GM23338 (cell line): ENCODE measurements around the gene BGLAP. TPM values are rescaled to one million over a fixed set of nuclear protein-coding genes. Genes with fewer than 3 reads are reported as not detected.

Experiments used
- ATAC-seq: fragments of 200-7000 bp; cut with Tn5 transposase; 3 replicates; pipeline ENCODE4 v1.9.1; 2020
- DNase-seq: peaks from one replicate; pipeline ENCODE4 v3.0.0-alpha.2; 2015; ENCODE audit warnings: low spot score
- H2AFZ ChIP-seq: fragments of 200-600 bp; sonication (generic); 2 replicates; pipeline ENCODE4 v1.8.0; 2016; ENCODE audit warnings: antibody characterized with exemption, mild to moderate bottlenecking, moderate library complexity
- H3F3A ChIP-seq: fragments of 200-600 bp; sonication (generic); replicated peaks from 2 replicates; pipeline ENCODE4 v1.8.0; 2017; ENCODE audit warnings: antibody characterized with exemption, mixed run types, low read depth
- H3K27ac ChIP-seq: fragments of 200-600 bp; sonication (generic); 2 replicates; pipeline ENCODE4 v1.6.1; 2016; ENCODE audit warnings: low read depth
- H3K27me3 ChIP-seq: fragments of 200-600 bp; sonication (generic); 2 replicates; pipeline ENCODE4 v1.8.0; 2016; ENCODE audit warnings: mild to moderate bottlenecking, mixed run types, moderate library complexity; ENCODE audit not compliant: insufficient read depth
- H3K36me3 ChIP-seq: fragments of 200-600 bp; sonication (generic); 2 replicates; pipeline ENCODE4 v1.8.0; 2016; ENCODE audit warnings: mild to moderate bottlenecking; ENCODE audit not compliant: insufficient read depth
- H3K4me1 ChIP-seq: fragments of 200-600 bp; sonication (generic); 2 replicates; pipeline ENCODE4 v1.8.0; 2016; ENCODE audit warnings: mild to moderate bottlenecking, moderate library complexity; ENCODE audit not compliant: insufficient read depth
- H3K4me2 ChIP-seq: fragments of 200-600 bp; sonication (generic); 2 replicates; pipeline ENCODE4 v1.7.1; 2017; ENCODE audit warnings: mixed run types
- H3K4me3 ChIP-seq: fragments of 200-600 bp; sonication (generic); 2 replicates; pipeline ENCODE4 v1.6.1; 2016; ENCODE audit warnings: mixed run types
- H3K79me2 ChIP-seq: fragments of 200-600 bp; sonication (generic); replicated peaks from 2 replicates; pipeline ENCODE4 v1.8.0; 2017; ENCODE audit warnings: mild to moderate bottlenecking; ENCODE audit not compliant: insufficient read depth
- H3K9me2 ChIP-seq: fragments of 200-600 bp; sonication (generic); 2 replicates; pipeline ENCODE4 v1.8.0; 2017; ENCODE audit not compliant: insufficient read depth
- H4K20me1 ChIP-seq: fragments of 200-600 bp; sonication (generic); replicated peaks from 2 replicates; pipeline ENCODE4 v1.8.0; 2017; ENCODE audit warnings: mild to moderate bottlenecking; ENCODE audit not compliant: insufficient read depth
- H3K27ac Mint-ChIP-seq: 2 replicates; pipeline ENCODE4 v1.8.0; 2020; ENCODE audit warnings: inconsistent platforms, mild to moderate bottlenecking, moderate library complexity, mixed read lengths
- H3K27me3 Mint-ChIP-seq: 3 replicates; pipeline ENCODE4 v1.8.0; 2022; ENCODE audit warnings: low read depth, mild to moderate bottlenecking, moderate library complexity, mixed read lengths, inconsistent platforms; ENCODE audit not compliant: insufficient read depth, poor library complexity
- H3K36me3 Mint-ChIP-seq: 3 replicates; pipeline ENCODE4 v1.8.0; 2021; ENCODE audit warnings: low read depth, mild to moderate bottlenecking, inconsistent platforms, moderate library complexity, mixed read lengths
- H3K4me1 Mint-ChIP-seq: 3 replicates; pipeline ENCODE4 v1.8.0; 2020; ENCODE audit warnings: mild to moderate bottlenecking, inconsistent platforms, mixed read lengths
- H3K4me3 Mint-ChIP-seq: 3 replicates; pipeline ENCODE4 v1.8.0; 2021; ENCODE audit warnings: moderate library complexity, mild to moderate bottlenecking, inconsistent platforms, mixed read lengths
- H3K9me3 Mint-ChIP-seq: 3 replicates; pipeline ENCODE4 v1.8.0; 2020; ENCODE audit warnings: moderate library complexity, mild to moderate bottlenecking, inconsistent platforms, mixed read lengths
- CTCF ChIP-seq, 2 experiments: fragments of 200-600 bp in 1 of 2; sonication (generic) in 1 of 2; conservative IDR thresholded peaks; 2 replicates each; pipeline versions ENCODE4 v1.5.1 to v1.6.1; 2016 to 2017; ENCODE audit warnings: antibody characterized with exemption in 2 of 2, low read depth in 2 of 2, mild to moderate bottlenecking in 2 of 2, moderate library complexity in 1 of 2
- EZH2 ChIP-seq: fragments of 200-600 bp; sonication (generic); IDR thresholded peaks from one replicate; pipeline ENCODE4 v1.8.0; 2017; ENCODE audit warnings: antibody characterized with exemption, mild to moderate bottlenecking, low read depth; ENCODE audit not compliant: unreplicated experiment
- JUNB ChIP-seq: IDR thresholded peaks from one replicate; pipeline ENCODE4 v1.6.1; 2016; ENCODE audit warnings: antibody characterized with exemption; ENCODE audit not compliant: unreplicated experiment
- POLR2AphosphoS5 ChIP-seq: IDR thresholded peaks from 2 replicates; pipeline ENCODE4 v1.6.1; 2016; ENCODE audit warnings: antibody characterized with exemption, low read depth
- ZNF331 ChIP-seq: fragments of 250-450 bp; sonication (Bioruptor Pico); IDR thresholded peaks from 2 replicates; pipeline ENCODE4 v1.5.0; 2020; ENCODE audit warnings: low read depth, mild to moderate bottlenecking, moderate library complexity
- ZNF462 ChIP-seq: fragments of 250-450 bp; sonication (Bioruptor Pico); IDR thresholded peaks from 2 replicates; pipeline ENCODE4 v1.5.0; 2020; ENCODE audit warnings: mild to moderate bottlenecking, moderate library complexity
- polyA plus RNA-seq: library from polyadenylated mRNA; unstranded; fragments of >200 nt; fragmentation: Nextera tagmentation; extraction: Ambion mirVana; gene quantifications from 2 replicates; pipeline ENCODE4 v1.2.1, GENCODE V29; 2016
- total RNA-seq: library from RNA; depleted of rRNA; stranded (reverse); fragments of >200 nt; shearing (Covaris generic); gene quantifications from 2 replicates; pipeline ENCODE4 v1.2.3, GENCODE V29; 2014
- TF ChIP-seq, protein P1 (sequence below): IDR thresholded peaks from one replicate; pipeline ENCODE4 v1.6.1; 2018; ENCODE audit warnings: antibody characterized with exemption; ENCODE audit not compliant: unreplicated experiment

BGLAP gene
- total and polyA plus RNA-seq, 2 experiments from 2014 or later = 0.36 to 0.42 TPM

- no peak within 1 kb of the TSS for H3K4me3 Mint-ChIP-seq
- Histone ChIP-seq H3K4me1 (peaks cover 33% of the 10 kb centered on the region), H3K79me2 (no peaks in the 10 kb centered on the region), H3K4me2 (peak within 1 kb of the TSS; percentile 43; the same call in 1 of the 2 replicates), H3K27ac (peak within 1 kb of the TSS; percentile 63; the same call in 1 of the 2 replicates), H3F3A (peaks cover 13% of the 10 kb centered on the region), H3K4me3 (no peak within 1 kb of the TSS), H3K9me2 (no peaks in the 10 kb centered on the region), H2AFZ (no peak within 1 kb of the TSS), H4K20me1 (no peaks in the 10 kb centered on the region), H3K36me3 (peaks cover 9% of the 10 kb centered on the region), H3K27me3 (no peaks in the 10 kb centered on the region)
- H3K27me3 Mint-ChIP-seq = peaks cover 24% of the 10 kb centered on the region
- H3K27ac Mint-ChIP-seq = 0 out of 2 replicates have a peak within 1 kb of the TSS, but pooled peaks have one; percentile 3
- peak; percentile 26 for ATAC-seq
- H3K4me1 Mint-ChIP-seq = peaks cover 34% of the 10 kb centered on the region
- peak; percentile 63 for DNase-seq
- H3K9me3 Mint-ChIP-seq = no peaks in the 10 kb centered on the region
- H3K36me3 Mint-ChIP-seq = peaks cover 34% of the 10 kb centered on the region
- 0 out of 4 replicates have a peak, but pooled peaks of 1 of the 2 experiments have one; percentile 0 for TF ChIP-seq CTCF (conservative IDR thresholded peaks at IDR 0.05; ENCODE audit: low read depth in 2 of 2)
- TF ChIP-seq, protein P1, sequence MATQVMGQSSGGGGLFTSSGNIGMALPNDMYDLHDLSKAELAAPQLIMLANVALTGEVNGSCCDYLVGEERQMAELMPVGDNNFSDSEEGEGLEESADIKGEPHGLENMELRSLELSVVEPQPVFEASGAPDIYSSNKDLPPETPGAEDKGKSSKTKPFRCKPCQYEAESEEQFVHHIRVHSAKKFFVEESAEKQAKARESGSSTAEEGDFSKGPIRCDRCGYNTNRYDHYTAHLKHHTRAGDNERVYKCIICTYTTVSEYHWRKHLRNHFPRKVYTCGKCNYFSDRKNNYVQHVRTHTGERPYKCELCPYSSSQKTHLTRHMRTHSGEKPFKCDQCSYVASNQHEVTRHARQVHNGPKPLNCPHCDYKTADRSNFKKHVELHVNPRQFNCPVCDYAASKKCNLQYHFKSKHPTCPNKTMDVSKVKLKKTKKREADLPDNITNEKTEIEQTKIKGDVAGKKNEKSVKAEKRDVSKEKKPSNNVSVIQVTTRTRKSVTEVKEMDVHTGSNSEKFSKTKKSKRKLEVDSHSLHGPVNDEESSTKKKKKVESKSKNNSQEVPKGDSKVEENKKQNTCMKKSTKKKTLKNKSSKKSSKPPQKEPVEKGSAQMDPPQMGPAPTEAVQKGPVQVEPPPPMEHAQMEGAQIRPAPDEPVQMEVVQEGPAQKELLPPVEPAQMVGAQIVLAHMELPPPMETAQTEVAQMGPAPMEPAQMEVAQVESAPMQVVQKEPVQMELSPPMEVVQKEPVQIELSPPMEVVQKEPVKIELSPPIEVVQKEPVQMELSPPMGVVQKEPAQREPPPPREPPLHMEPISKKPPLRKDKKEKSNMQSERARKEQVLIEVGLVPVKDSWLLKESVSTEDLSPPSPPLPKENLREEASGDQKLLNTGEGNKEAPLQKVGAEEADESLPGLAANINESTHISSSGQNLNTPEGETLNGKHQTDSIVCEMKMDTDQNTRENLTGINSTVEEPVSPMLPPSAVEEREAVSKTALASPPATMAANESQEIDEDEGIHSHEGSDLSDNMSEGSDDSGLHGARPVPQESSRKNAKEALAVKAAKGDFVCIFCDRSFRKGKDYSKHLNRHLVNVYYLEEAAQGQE = no peak
These were observed 5.7 kb downstream of the BGLAP start, which contains the start of gene PAQR6 for GRCh38 chr1:156247460-156248322. TSS of gene PAQR6 (minus strand) at chr1:156248056. CDS start at chr1:156246731, 1,325 bp downstream.

- peaks cover 40% of the 10 kb centered on the region for H3K36me3 Mint-ChIP-seq
- no peaks in the 10 kb centered on the region for H3K27me3 ChIP-seq
- peak overlapping the region; percentile 43; the same call in 1 of the 2 replicates for H3K4me2 ChIP-seq
- peaks cover 13% of the 10 kb centered on the region for H3F3A ChIP-seq
- DNase-seq (no peak), ATAC-seq (no peak)
- no peak overlapping the region for H3K4me3 ChIP-seq
- H3K79me2 ChIP-seq = no peaks in the 10 kb centered on the region
- H3K36me3 ChIP-seq = peaks cover 15% of the 10 kb centered on the region
- H3K4me1 Mint-ChIP-seq = peaks cover 34% of the 10 kb centered on the region
- H3K27me3 Mint-ChIP-seq = peaks cover 25% of the 10 kb centered on the region
- no peak overlapping the region for H3K4me3 Mint-ChIP-seq
- H3K4me1 ChIP-seq = peaks cover 33% of the 10 kb centered on the region
- no peak overlapping the region for H3K27ac ChIP-seq
- no peak overlapping the region for H3K27ac Mint-ChIP-seq
- H3K9me3 Mint-ChIP-seq = no peaks in the 10 kb centered on the region
- H4K20me1 ChIP-seq = no peaks in the 10 kb centered on the region
- no peak overlapping the region for H2AFZ ChIP-seq
- H3K9me2 ChIP-seq = no peaks in the 10 kb centered on the region
- TF ChIP-seq ZNF462 = no peak
- TF ChIP-seq EZH2 = no peak
- TF ChIP-seq JUNB = no peak
- no peak for TF ChIP-seq ZNF331
- no peak for TF ChIP-seq POLR2AphosphoS5
These were observed 6.3 kb downstream of the BGLAP start for GRCh38 chr1:156248323-156248683.
